ENCODE results near the gene LRRC1.

GRCh38 chr6:53960311-53960710 is 165.5 kb downstream of the LRRC1 start:
- TF ChIP-seq TIGD3 (CRISPR knock-in tag; IDR thresholded peaks at IDR 0.05; ENCODE audit: borderline replicate concordance) (no peak), JUNB (CRISPR knock-in tag; IDR thresholded peaks at IDR 0.05; ENCODE audit: borderline replicate concordance) (no peak), TARDBP (CRISPR knock-in tag; IDR thresholded peaks at IDR 0.05) (no peak), SKI (IDR thresholded peaks at IDR 0.05; ENCODE audit: partially characterized antibody) (no peak), CTCF (CRISPR knock-in tag; IDR thresholded peaks at IDR 0.05) (no peak), NFYB (CRISPR knock-in tag; IDR thresholded peaks at IDR 0.05) (no peak), PAF1 (CRISPR knock-in tag; IDR thresholded peaks at IDR 0.05) (no peak), IRF9 (CRISPR knock-in tag; IDR thresholded peaks at IDR 0.05; ENCODE audit: borderline replicate concordance) (no peak)

Data from HepG2 (cell line).